ENCODE measurements around the gene TRAM2. TPM values are rescaled to one million over a fixed set of nuclear protein-coding genes. Genes with fewer than 3 reads are reported as not detected.

The TRAM2 gene
- total RNA-seq, 6 donors from 2014 or later = 9.4 to 26.8 (median 14.3) TPM

DNA sequence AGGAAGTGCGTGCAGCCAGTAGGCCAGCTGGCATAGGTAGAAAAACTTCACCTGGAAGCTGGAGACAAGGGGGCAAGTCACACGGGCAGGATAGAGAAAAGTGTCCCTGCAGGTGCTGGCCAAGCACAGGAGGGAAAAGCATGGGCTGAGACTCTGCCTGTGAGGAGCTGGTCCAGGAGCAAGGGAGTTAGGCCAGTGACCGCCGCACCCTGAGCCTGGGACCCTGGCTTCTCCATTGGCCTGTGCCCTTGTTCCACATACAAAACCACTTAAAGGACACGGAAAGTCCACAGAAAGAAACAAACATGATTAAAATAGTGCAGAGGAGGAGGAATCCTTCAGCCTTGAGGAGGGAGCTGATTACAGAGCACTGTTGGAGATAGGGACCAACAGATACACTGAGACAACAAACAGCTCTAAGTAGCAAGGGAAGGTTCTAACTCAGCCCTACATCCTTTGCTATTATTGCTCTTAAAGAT is 68.6 kb downstream of the TRAM2 start:
- Histone ChIP-seq H3K4me1 (peaks cover 23 to 38% (median 30%) of the 10 kb centered on the region in 4 donors), H3K27me3 (no peaks in the 10 kb centered on the region), H3K9me3 (no peaks in the 10 kb centered on the region), H3K4me3 (no peak overlapping the region), H3K36me3 (peaks cover 5 to 67% (median 28%) of the 10 kb centered on the region in 4 donors), H3K27ac (peak overlapping the region in 1 of 4 donors; percentile 14)
- ATAC-seq (ENCODE audit: low FRiP score in 2 of 2) (no peak), DNase-seq (no peak)
- TF ChIP-seq, protein P1, sequence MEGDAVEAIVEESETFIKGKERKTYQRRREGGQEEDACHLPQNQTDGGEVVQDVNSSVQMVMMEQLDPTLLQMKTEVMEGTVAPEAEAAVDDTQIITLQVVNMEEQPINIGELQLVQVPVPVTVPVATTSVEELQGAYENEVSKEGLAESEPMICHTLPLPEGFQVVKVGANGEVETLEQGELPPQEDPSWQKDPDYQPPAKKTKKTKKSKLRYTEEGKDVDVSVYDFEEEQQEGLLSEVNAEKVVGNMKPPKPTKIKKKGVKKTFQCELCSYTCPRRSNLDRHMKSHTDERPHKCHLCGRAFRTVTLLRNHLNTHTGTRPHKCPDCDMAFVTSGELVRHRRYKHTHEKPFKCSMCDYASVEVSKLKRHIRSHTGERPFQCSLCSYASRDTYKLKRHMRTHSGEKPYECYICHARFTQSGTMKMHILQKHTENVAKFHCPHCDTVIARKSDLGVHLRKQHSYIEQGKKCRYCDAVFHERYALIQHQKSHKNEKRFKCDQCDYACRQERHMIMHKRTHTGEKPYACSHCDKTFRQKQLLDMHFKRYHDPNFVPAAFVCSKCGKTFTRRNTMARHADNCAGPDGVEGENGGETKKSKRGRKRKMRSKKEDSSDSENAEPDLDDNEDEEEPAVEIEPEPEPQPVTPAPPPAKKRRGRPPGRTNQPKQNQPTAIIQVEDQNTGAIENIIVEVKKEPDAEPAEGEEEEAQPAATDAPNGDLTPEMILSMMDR (IDR thresholded peaks at IDR 0.05) = no peak
- no peak for TF ChIP-seq POLR2A (IDR thresholded peaks at IDR 0.05)
- TF ChIP-seq POLR2AphosphoS5 (IDR thresholded peaks at IDR 0.05) = no peak
- no peak for TF ChIP-seq EP300 (IDR thresholded peaks at IDR 0.05)
- WGBS, 2 donors = 94 to 97% methylated on average over 5 of the region's 5 CpGs

DNA sequence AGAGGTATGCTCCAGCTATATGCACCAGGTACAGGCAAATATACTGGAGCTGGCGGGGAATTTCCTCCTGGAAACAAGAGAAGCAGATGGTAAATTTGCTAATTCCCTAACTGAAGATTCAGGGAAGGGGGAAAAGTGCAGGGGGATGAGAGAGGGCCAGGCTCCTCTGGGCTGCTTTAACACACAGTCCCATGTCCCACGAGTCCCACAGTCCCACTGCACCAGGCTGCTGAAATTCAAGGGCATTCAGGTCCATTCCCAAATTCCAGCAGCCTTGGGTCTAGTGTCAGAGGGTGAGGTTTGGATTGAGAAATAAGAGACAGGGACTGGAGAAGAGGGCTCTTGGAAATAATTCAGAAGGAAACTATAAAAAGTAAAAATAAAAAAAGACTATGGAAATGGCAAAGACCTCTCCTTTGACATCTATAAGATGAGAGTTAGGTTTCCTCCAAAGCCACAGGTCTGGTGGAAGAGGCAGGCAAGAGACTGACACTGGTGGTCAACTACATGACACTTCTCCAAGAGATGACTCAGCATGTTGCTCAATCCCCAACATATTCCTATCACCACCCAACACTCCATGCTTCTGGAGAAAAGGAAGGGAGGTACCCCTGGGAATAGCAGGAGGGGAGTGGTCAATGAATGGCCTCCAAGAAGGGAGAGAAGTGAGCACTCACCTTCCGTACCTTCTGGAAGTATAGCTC is 69.2 kb downstream of the TRAM2 start:
- Histone ChIP-seq H3K27me3 (no peaks in the 10 kb centered on the region), H3K27ac (peak overlapping the region in 1 of 4 donors; percentile 14), H3K4me3 (no peak overlapping the region), H3K4me1 (peaks cover 27 to 41% (median 32%) of the 10 kb centered on the region in 4 donors), H3K36me3 (peaks cover 5 to 72% (median 29%) of the 10 kb centered on the region in 4 donors), H3K9me3 (no peaks in the 10 kb centered on the region)
- 87 to 90% methylated on average over 3 of the region's 3 CpGs for WGBS, 2 donors
- ATAC-seq (ENCODE audit: low FRiP score in 2 of 2) (peak in 1 of 2 donors; percentile 4), DNase-seq (no peak)
- TF ChIP-seq, protein P1 (IDR thresholded peaks at IDR 0.05) = no peak
- TF ChIP-seq EP300 (IDR thresholded peaks at IDR 0.05) (no peak), POLR2A (IDR thresholded peaks at IDR 0.05) (no peak), POLR2AphosphoS5 (IDR thresholded peaks at IDR 0.05) (no peak)

DNA sequence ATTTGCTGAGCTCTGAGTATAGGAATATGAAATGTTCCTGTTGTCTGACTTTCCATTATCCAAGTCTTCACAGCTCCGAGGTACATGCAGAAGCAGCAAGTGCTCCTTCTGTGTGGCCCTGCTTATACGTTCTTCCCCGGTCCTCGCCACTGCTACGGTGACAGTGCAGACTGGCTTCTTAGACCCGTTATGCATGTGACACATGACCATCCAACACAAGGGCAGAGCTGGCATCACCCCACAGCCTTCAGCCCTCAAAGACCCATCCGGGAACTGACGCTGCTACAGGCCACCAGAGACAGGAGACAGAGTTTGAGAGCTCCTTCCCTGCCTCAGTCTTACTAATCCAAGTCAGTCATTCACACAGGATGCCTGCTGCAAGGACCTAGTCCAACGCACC is 70.4 kb downstream of the TRAM2 start:
- no peak for DNase-seq
- H3K27me3 ChIP-seq = no peaks in the 10 kb centered on the region
- WGBS, 2 donors = 82 to 91% methylated on average over 9 of the region's 9 CpGs
- TF ChIP-seq EP300 (IDR thresholded peaks at IDR 0.05) = no peak
- TF ChIP-seq, protein P1 (IDR thresholded peaks at IDR 0.05) = no peak
- ATAC-seq (ENCODE audit: low FRiP score in 2 of 2) = no peak
- H3K4me3 ChIP-seq = no peak overlapping the region
- H3K4me1 ChIP-seq = peaks cover 21 to 28% (median 24%) of the 10 kb centered on the region in 4 donors
- H3K36me3 ChIP-seq = peaks cover 5 to 81% (median 36%) of the 10 kb centered on the region in 4 donors
- H3K9me3 ChIP-seq = no peaks in the 10 kb centered on the region
- H3K27ac ChIP-seq = no peak overlapping the region

DNA sequence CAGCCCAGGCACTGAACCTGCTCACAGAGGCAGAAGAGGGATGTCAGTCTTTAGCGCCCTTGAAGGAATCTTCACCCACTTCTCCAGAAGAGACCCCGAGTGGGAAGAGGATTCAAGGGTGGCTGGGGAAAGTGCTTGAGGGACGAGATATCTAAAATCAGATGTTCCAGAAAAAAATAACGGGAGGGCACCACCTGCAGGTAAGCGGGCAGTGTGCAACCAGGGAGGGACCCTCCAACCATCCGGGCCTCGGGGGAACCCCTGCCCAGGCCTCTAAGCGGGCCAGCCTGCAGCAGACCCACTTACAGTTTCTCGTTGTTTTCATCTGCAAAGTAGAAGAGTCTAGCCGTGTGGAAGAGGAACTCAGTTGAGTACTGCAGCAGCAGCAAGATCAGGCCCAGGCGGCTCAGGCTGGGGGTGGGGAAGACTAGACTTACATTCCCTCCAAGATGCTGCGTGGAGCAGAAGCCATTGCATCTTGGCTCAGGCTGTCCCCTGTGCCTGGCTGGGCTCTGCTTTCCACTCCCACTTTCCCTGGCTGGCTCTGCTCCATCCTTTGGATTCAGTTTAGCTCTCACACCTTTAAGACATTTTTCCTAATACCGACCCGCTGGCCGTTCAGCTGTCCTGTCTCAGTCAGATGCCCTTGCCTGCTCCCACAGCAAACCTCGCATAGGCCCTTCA is 71.0 kb downstream of the TRAM2 start:
- no peaks in the 10 kb centered on the region for H3K9me3 ChIP-seq
- DNase-seq = no peak
- WGBS, 2 donors = 84 to 94% methylated on average over 16 of the region's 16 CpGs
- ATAC-seq (ENCODE audit: low FRiP score in 2 of 2) = no peak
- H3K36me3 ChIP-seq = peaks cover 5 to 76% (median 36%) of the 10 kb centered on the region in 4 donors
- peak overlapping the region in 2 of 4 donors; percentile 61 to 86 for H3K27ac ChIP-seq
- TF ChIP-seq POLR2A (IDR thresholded peaks at IDR 0.05) (no peak), EP300 (IDR thresholded peaks at IDR 0.05) (no peak), POLR2AphosphoS5 (IDR thresholded peaks at IDR 0.05) (no peak)
- TF ChIP-seq, protein P1 (IDR thresholded peaks at IDR 0.05) = no peak
- no peak overlapping the region for H3K4me3 ChIP-seq
- H3K4me1 ChIP-seq = peaks cover 23 to 25% (median 24%) of the 10 kb centered on the region in 4 donors
- H3K27me3 ChIP-seq = no peaks in the 10 kb centered on the region
